SK-N-SH (cell line): ENCODE results near the gene ADAMTSL1. TPM values are rescaled to one million over a fixed set of nuclear protein-coding genes. Genes with fewer than 3 reads are reported as not detected.

Experiments used
- CTCF ChIA-PET: fragments of 300-600, 350-600 bp; formaldehyde crosslinking; extraction: SDS; loops from one replicate; lab custom pipeline; 2021; lab: Yijun Ruan, JAX
- POLR2A ChIA-PET: fragments of 350-600 bp; sonication (Branson Sonifier 250); formaldehyde crosslinking; extraction: SDS; loops from one replicate; lab custom pipeline; 2020; ENCODE audit warnings: antibody characterized with exemption, inconsistent platforms; lab: Yijun Ruan, JAX
- DNase-seq: peaks from one replicate; pipeline ENCODE4 v3.0.0; 2012
- H2AFZ ChIP-seq: fragments of 200-600 bp; sonication (generic); 2 replicates; pipeline ENCODE4 v1.8.1; 2016; ENCODE audit warnings: antibody characterized with exemption, mild to moderate bottlenecking, low read depth
- H3F3A ChIP-seq: fragments of 200-600 bp; sonication (generic); replicated peaks from 2 replicates; pipeline ENCODE3; 2016; ENCODE audit warnings: antibody characterized with exemption, mild to moderate bottlenecking; ENCODE audit not compliant: insufficient read depth
- H3K27ac ChIP-seq, 2 experiments: fragments of 200-500 bp in 1 of 2; fragments of 200-600 bp in 1 of 2; sonication (Bioruptor generic) in 1 of 2; sonication (generic), shearing (Covaris generic) in 1 of 2; 2 replicates each; pipeline versions ENCODE4 v1.5.1 to v1.6.1; 2014 to 2016; ENCODE audit warnings: low read depth in 2 of 2, inconsistent platforms in 1 of 2, low read length in 1 of 2, mild to moderate bottlenecking in 1 of 2, mixed read lengths in 1 of 2
- H3K27me3 ChIP-seq: fragments of 200-600 bp; sonication (generic), shearing (Covaris generic); 2 replicates; pipeline ENCODE4 v1.6.1; 2016; ENCODE audit warnings: mixed run types; ENCODE audit not compliant: insufficient read depth
- H3K36me3 ChIP-seq, 2 experiments: fragments of 200-500 bp in 1 of 2; fragments of 200-600 bp in 1 of 2; sonication (Bioruptor generic) in 1 of 2; sonication (generic) in 1 of 2; replicated peaks in 1 of 2; 2 replicates each; pipeline versions ENCODE3 to v1.5.1; 2014 to 2016; ENCODE audit warnings: low read length in 1 of 2, mild to moderate bottlenecking in 1 of 2; ENCODE audit not compliant: insufficient read depth in 2 of 2, control insufficient read depth in 1 of 2
- H3K4me1 ChIP-seq, 2 experiments: fragments of 200-500 bp in 1 of 2; fragments of 200-600 bp in 1 of 2; sonication (Bioruptor generic) in 1 of 2; sonication (generic), shearing (Covaris generic) in 1 of 2; 2 replicates each; pipeline versions ENCODE4 v1.5.1 to v1.6.1; 2014 to 2016; ENCODE audit warnings: low read depth in 1 of 2, low read length in 1 of 2, mixed run types in 1 of 2; ENCODE audit not compliant: insufficient read depth in 2 of 2, control insufficient read depth in 1 of 2
- H3K4me2 ChIP-seq: fragments of 200-600 bp; sonication (generic), shearing (Covaris generic); 2 replicates; pipeline ENCODE4 v1.6.1; 2017; ENCODE audit warnings: mixed run types
- H3K4me3 ChIP-seq, 2 experiments: fragments of 200-500 bp in 1 of 2; fragments of 200-600 bp in 1 of 2; sonication (Bioruptor generic) in 1 of 2; sonication (generic), shearing (Covaris generic) in 1 of 2; 2 replicates each; pipeline versions ENCODE4 v1.5.1 to v1.8.1; 2014 to 2016; ENCODE audit warnings: low read depth in 2 of 2, inconsistent platforms in 1 of 2, low read length in 1 of 2, mild to moderate bottlenecking in 1 of 2, mixed read lengths in 1 of 2, moderate library complexity in 1 of 2
- H3K79me2 ChIP-seq: fragments of 200-600 bp; sonication (generic); 2 replicates; pipeline ENCODE4 v1.8.1; 2017; ENCODE audit warnings: mild to moderate bottlenecking; ENCODE audit not compliant: insufficient read depth
- H3K9ac ChIP-seq: fragments of 200-600 bp; sonication (generic); 2 replicates; pipeline ENCODE4 v1.6.1; 2017; ENCODE audit warnings: mixed run types
- H3K9me2 ChIP-seq: fragments of 200-600 bp; sonication (generic); 2 replicates; pipeline ENCODE4 v1.6.1; 2017; ENCODE audit warnings: mixed run types
- H3K9me3 ChIP-seq: fragments of 200-600 bp; sonication (generic); 2 replicates; pipeline ENCODE4 v1.6.1; 2017; ENCODE audit warnings: mixed run types, mild to moderate bottlenecking, moderate library complexity
- H4K20me1 ChIP-seq: fragments of 200-600 bp; sonication (generic); 2 replicates; pipeline ENCODE4 v1.6.1; 2017; ENCODE audit warnings: mild to moderate bottlenecking, mixed run types; ENCODE audit not compliant: insufficient read depth
- CTCF ChIP-seq: fragments of 200-600 bp; sonication (generic); IDR thresholded peaks from 2 replicates; pipeline ENCODE4 v1.6.1; 2017; ENCODE audit warnings: antibody characterized with exemption, mild to moderate bottlenecking, moderate library complexity
- EP300 ChIP-seq, 2 experiments: IDR thresholded peaks; 2 replicates each; pipeline versions ENCODE4 v1.4.0 to v1.6.1; 2012; ENCODE audit warnings: borderline replicate concordance in 1 of 2, low read depth in 1 of 2, low read length in 1 of 2
- FOSL2 ChIP-seq: IDR thresholded peaks from 2 replicates; pipeline ENCODE4 v1.4.0; 2012; ENCODE audit warnings: low read depth, mild to moderate bottlenecking, moderate library complexity, borderline replicate concordance
- FOXJ3 ChIP-seq: sonication (generic); formaldehyde crosslinking; IDR thresholded peaks from 2 replicates; pipeline ENCODE4 v1.5.1; 2020; ENCODE audit warnings: mild to moderate bottlenecking, missing genetic modification reagents
- JUND ChIP-seq: IDR thresholded peaks from 2 replicates; pipeline ENCODE4 v1.4.0; 2012
- PBX3 ChIP-seq: IDR thresholded peaks from 2 replicates; pipeline ENCODE4; 2012
- RCOR1 ChIP-seq: fragments of 150-350 bp; IDR thresholded peaks from 2 replicates; pipeline ENCODE4 v1.6.1; 2017; ENCODE audit warnings: antibody characterized with exemption, low read length
- RXRA ChIP-seq: IDR thresholded peaks from 2 replicates; pipeline ENCODE4 v1.4.0; 2012; ENCODE audit warnings: low read depth, mild to moderate bottlenecking, borderline replicate concordance
- TCF12 ChIP-seq: IDR thresholded peaks from 2 replicates; pipeline ENCODE4 v1.4.0; 2012
- USF1 ChIP-seq: IDR thresholded peaks from 2 replicates; pipeline ENCODE4 v1.4.0; 2012; ENCODE audit warnings: low read depth, borderline replicate concordance
- WGBS: methylation state at CpG from one replicate; pipeline ENCODE4 v1.1.6; 2017; ENCODE audit warnings: low lambda C conversion rate; 5-methylcytosine and 5-hydroxymethylcytosine counted together
- polyA plus RNA-seq, 3 experiments: library from polyadenylated mRNA; depleted of rRNA; stranded (reverse); fragments of >200 nt; gene quantifications; 2 replicates each; pipeline ENCODE4 v1.2.3, GENCODE V29; 2012

Gene ADAMTSL1
- polyA plus RNA-seq, 1 of the 3 experiments (the other 2 are of a cell fraction): 114 TPM

GRCh38 chr9:18798508-18799290 is 324.7 kb downstream of the ADAMTSL1 start:
- Histone ChIP-seq H4K20me1 (no peaks in the 10 kb centered on the region), H3K4me2 (0 out of 2 replicates have a peak overlapping the region, but pooled peaks have one; percentile 17), H2AFZ (no peak overlapping the region), H3K4me1 (peaks cover 12 to 36% of the 10 kb centered on the region in 2 experiments), H3K79me2 (peaks cover 29% of the 10 kb centered on the region), H3K4me3 (no peak overlapping the region), H3K36me3 (peaks cover 9 to 50% of the 10 kb centered on the region in 2 experiments), H3K9me2 (no peaks in the 10 kb centered on the region), H3F3A (peaks cover 43% of the 10 kb centered on the region), H3K9ac (peak overlapping the region; percentile 34), H3K27me3 (no peaks in the 10 kb centered on the region), H3K9me3 (no peaks in the 10 kb centered on the region), H3K27ac (peak overlapping the region in 1 of 2 experiments; percentile 81; a peak in 2 of 4 replicates)
- POLR2A ChIA-PET: no interaction called here
- TF ChIP-seq EP300 (IDR thresholded peaks at IDR 0.05; ENCODE audit: borderline replicate concordance in 1 of 2, low read depth in 1 of 2, low read length in 1 of 2) (no peak), CTCF (no peak)
- no peak for DNase-seq
- 88% methylated on average over 4 of the region's 5 CpGs for WGBS
- CTCF ChIA-PET: interaction anchor here (0.8 to 1.7 kb wide), 4 partner anchors 10 to 15 kb away, joined by 3 to 5 read pairs (median 4); no protein-coding TSS in a partner anchor

GRCh38 chr9:18799428-18799827 is 325.5 kb downstream of the ADAMTSL1 start:
- Histone ChIP-seq H3K9ac (peak overlapping the region; percentile 35), H3K4me1 (peaks cover 12 to 36% of the 10 kb centered on the region in 2 experiments), H3K79me2 (peaks cover 35% of the 10 kb centered on the region), H3K4me3 (no peak overlapping the region), H3K4me2 (0 out of 2 replicates have a peak overlapping the region, but pooled peaks have one; percentile 17), H3F3A (peaks cover 43% of the 10 kb centered on the region), H3K9me3 (no peaks in the 10 kb centered on the region), H3K9me2 (no peaks in the 10 kb centered on the region), H3K27me3 (no peaks in the 10 kb centered on the region), H2AFZ (no peak overlapping the region), H4K20me1 (no peaks in the 10 kb centered on the region), H3K36me3 (peaks cover 9 to 43% of the 10 kb centered on the region in 2 experiments), H3K27ac (peak overlapping the region in 1 of 2 experiments; percentile 81; a peak in 2 of 4 replicates)
- TF ChIP-seq TCF12 (peak; percentile 59), JUND (peak; percentile 63), RCOR1 (no peak), FOSL2 (peak; percentile 68; the same call in 1 of the 2 replicates), PBX3 (peak; percentile 62), USF1 (no peak), FOXJ3 (CRISPR knock-in tag) (no peak), RXRA (no peak)
- ChIA-PET CTCF (interaction anchor here (0.8 to 1.7 kb wide), 5 partner anchors 9 to 361 kb away, joined by 3 to 5 read pairs (median 4); no protein-coding TSS in a partner anchor), POLR2A (no interaction called here)
- no peak for DNase-seq
- WGBS: 47% methylated on average over 2 of the region's 2 CpGs
